ENCODE results near the gene PARD3.
"Not testable (repeated sequence)": the region's sequence is repeated elsewhere in the genome, so short reads cannot be mapped to it uniquely, and the experiment has no call there.

Gene PARD3

DNA sequence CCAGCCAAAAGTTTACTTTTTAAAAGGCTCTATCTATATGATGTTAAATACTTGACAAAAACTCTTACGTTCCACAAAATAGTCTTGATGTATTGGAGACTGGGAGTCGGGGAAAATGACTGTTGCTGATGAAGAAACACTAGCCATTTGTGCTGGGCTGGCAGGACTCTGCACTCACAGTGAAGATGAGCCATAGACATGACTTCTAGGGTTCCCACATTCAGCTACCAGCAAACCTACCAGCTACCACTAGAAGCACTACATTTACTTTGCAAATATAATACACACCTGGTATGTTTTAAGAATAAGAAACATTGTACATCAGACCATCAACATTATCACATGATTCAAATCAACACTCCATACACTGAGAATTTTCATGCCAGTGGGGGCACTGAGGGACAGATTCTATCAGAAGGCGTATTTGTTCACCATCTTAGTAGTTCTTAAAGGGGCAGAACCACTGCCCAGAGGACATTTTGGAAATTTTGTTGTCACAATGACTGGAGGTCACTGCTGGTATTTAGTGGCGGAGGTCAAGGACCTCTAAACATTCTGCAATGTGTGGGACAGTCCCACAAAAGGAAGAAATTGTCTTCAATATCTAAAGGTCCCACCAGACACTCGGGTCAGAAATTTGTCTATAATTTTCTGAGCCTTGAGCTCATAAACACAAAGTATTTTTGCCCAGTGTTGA is 52.3 kb downstream of the PARD3 start:
- DNase-seq, result no peak

DNA sequence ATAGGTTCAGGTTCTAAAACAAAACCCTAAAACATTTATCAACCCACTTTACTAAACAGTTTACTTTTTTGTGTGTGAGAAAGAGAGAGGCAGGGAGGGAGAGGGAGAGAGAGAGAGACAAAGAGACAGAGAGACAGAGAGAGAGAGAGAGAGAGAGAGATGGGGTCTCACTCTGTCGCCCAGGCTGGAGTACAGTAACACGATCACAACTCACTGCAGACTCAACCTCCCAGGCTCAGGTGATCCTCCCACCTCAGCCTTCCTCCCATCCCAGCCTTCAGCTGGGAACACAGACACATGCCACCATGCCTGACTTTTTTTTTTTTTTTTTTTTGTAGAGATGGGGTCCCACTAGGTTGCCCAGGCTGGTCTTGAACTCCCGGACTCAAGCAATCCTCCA is 52.9 kb downstream of the PARD3 start:
- DNase-seq, result no peak

DNA sequence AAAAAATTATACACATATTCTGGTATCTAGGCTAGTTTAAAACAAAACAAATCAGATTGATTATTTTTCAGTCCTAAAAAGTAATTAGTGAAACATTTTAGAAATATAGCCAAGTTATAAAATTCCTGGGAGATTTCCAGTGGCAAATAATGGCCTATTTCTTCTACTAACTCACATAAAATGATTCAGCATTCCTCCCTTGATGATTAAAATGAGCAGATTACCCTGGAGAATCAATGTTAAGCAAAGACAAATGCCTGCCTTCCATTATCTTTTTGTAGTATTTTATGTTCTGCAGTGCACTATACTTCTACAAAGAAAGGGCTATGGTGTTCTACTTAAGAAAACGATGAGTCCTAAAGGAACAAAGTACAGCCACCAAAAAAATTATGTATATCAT is 53.6 kb downstream of the PARD3 start:
- DNase-seq, result no peak

DNA sequence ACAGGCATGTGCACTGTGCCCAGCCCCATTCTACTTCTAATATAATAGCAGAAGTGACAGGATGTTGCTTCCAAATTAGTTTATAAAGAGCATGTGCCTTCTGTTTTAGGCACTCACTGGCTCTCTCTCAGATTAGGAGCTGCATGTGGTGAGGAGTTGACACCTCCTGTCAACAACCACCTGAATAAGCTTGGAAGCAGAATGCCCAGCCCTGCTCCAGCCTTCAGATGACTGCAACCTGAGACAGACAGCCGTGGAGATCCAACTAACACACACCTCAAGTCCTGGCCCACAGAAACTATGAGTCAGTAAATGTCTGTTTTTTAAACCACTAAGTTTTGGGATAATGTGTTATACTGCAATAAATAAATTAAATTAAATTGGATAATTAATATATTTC is 54.5 kb downstream of the PARD3 start:
- DNase-seq, result peak; percentile 29

DNA sequence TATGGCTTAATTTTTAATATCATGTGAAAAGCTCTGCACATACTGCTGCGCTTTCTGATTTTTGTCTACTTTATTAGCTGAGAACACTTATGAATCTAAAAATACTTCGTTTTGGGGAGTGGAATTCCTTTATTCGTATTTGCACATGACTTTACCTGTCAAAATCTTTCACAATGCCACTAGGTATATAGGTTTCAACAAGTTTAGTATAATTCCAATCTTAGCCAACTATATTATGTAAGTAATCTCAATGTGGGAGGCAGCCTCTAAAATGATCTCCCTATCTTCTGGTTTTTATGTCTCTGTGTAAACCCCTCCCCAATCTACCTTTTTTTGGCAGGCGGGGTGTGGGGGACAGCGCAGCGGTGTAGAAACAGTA is 55.3 kb downstream of the PARD3 start:
- no peak for DNase-seq

DNA sequence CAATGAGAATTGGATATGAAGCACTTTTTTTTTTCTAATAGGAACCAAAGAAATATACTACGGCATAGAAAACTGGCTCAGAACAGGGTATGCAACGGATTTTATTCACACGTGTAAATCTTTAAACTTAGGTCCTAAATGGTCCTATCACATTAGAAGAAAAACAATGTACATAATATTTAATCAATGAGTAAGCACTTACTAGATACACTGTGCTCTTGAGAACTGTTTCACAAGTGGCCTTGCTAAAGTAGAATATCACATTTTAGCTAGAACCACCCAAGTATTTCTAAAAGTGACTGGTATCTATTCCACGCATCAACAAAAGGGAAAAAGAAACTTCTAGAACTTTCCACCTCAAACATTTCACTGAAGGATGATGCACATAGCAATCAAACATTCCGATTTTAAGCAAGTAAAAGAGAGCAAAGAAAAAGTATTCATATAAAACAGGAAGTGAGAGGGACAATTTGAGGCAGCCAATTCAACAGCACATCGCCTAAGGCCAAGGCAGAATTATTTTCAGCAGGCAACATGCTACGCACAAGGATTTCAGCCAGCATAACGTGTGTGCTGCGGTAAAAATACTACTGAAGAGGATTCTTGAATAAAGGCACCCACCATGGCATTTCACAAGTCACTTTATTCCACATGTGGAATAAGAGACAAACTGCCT is 55.8 kb downstream of the PARD3 start:
- no peak for DNase-seq

DNA sequence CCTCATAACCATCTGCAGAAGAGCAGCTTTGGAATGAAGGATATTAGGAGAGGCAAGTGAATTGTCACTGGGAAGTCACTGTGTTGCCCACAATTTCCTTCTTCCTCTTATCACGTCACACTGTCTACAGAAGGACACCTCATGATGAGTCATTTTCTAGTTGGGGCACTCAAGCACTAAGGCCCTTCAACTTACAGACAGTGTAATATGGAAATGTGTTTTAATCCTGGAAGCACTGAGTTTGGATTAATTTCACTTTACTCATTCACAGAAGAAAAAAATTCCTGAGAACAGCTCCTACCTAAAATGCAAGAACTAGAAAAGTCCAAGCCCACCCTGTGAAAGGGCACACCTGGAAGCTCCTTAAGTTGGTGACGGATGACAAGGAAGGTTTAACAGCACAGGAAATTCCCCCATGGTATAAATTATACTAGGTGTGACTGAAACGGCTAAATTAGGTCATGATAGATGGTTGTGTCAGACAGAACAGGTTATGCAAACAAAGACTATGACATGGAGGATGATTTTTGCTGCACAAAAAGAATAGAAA is 56.6 kb downstream of the PARD3 start:
- DNase-seq, result no peak

DNA sequence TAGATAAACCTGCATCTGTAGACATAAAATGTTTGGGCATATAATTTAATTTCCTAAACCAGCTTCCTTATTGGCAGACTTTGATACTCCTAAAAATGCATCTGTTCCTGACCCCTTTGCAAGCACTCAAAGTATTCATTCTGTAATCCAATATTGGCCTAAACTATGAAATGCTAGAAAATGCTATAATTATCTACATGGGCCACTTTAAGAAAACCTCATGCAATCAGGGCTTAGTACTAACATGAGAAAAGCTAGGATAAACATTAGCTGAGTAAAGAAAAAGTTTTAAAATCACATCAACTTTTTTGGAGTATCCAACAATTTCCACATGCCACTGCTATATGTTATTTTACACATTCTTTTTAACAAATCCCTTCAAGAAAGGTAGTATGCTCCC is 57.2 kb downstream of the PARD3 start:
- DNase-seq, result no peak

DNA sequence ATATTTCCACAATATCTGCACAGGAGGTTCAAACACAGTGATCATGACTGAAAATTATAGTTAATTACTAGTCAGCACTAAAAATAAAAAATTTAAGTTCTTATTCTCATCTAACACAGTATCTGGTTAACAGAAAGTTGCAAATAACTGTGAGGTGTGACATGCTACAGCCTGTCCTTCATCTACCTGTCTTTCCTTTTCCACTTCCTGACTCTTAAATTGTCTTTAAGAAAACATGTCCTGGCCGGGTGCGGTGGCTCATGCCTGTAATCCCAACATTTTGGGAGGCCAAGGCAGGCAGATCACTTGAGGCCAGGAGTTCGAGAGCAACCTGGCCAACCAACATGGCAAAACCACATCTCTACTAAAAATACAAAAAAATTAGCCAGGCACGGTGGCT is 57.9 kb downstream of the PARD3 start:
- not testable (repeated sequence) for DNase-seq

DNA sequence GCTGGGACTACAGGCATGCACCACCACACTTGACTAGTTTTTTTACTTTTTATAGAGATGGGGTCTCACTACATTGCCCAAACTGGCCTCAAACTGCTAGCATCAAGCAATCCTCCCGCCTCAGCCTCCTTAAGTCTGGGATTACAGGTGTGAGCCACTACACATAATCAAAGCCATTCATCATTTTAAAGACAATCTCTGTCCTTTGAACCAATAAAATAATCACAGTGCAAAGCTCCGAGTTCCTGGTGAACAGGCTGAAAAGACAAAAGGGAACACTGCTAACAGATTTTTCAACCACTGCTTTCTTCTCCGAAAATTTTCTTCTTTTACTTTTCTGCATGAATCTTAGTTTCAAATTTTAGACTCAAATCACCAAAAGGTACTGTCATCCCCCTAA is 58.5 kb downstream of the PARD3 start:
- no peak for DNase-seq

DNA sequence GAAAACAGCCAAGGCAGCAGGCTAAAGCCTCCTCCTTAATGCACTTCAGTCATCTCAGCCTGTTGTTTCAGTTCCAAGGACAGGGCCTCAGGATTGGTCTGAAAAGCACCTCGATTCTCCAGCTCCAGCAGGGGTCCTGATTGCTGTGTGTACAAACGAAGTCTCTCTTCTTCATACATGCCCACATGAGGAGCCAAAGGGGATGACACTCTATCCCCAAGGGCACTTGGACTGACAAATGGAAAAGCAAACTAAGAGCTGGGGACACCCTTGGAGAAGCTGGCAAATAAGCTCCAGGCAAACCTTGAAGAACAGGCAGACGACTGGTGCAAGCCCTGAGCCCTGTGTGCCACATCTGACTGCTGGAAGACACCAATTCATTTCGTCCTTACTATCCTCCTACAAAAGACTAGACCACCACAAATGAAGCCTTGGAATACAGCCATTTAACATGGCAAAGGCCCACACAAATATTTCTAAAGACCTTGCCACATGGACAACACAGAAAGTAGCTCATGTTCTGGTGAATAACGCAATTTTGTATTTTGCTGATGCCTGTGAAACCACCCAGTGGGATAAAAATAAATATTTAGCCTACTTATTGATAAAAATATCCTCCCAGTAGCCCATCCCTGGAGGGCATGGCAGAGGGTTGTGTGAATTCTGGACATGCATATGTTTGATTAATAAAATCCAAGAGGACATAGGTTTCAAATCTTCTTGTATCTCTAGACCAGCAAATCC is 61.9 kb downstream of the PARD3 start:
- DNase-seq, result no peak

DNA sequence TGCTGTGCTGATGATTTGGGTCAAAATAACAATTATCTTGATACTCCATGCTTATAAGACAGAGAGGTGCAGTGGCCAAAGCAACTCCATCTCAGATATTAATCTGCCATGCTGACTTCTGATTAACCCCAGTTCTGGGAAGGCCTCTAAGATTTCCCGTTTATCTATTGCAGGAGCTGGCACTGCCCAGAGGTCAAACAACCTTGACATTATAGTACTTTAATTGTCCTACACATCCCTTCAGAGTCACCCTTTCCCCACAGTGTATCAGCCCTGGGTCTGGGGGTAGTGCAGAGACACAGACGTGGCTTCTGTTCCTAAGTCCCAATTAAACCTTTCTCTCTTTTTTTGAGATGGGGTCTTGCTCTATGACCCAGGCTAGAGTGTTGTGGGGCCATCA is 63.8 kb downstream of the PARD3 start:
- no peak for DNase-seq

DNA sequence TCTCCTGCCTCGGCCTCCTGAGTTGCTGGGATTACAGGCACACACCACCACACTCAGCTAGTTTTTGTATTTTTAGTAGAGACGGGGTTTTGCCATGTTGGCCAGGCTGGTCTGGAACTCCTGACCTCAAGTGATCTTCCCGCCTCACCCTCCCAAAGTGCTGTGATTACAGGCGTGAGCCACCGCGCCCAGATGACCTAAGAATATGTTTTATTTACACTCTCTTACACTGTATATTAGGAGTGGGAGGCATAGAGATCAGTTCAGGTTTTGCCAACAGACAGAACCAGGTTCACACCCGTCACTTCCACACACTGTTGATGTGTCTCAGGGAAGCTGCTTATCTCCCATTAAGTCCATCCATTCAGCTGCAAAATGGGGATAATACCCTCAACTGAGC is 64.3 kb downstream of the PARD3 start:
- peak; percentile 19 for DNase-seq

DNA sequence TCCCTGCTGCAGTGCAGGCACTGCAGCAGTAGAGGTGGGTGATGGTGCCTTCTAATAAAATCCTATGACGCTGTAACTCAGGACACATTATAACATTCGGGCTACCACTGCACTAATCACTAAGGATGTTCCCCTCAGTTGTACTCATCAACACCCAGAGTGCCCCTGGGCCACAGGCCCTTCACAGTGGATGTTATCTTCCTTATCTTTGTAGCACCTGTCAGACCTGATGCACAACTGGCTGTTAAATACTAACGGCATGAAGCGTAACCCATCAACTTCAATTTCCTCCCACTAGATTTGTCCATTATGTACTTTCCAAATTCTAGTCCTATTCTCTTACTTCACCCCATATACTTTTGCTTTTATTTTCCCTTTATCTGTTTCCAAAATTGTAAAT is 66.3 kb downstream of the PARD3 start:
- no peak for DNase-seq

DNA sequence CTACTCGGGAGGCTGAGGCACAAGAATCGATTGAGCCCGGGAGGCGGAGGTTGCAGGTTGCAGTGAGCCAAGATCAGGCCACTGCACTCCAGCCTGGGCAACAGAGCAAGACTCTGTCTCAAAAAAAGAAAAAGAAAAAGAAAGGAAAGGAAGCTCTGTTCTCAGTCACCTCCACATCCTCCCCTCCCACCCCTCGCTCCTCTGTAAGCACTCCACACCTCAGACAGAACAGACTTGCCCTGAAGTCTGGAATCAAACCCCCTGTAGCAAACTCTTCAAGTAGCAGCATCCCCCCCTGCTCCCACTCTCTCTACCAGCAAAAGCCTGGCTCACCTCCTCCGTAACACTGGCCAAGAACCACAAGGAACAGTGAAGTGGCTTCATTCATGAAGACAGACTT is 66.7 kb downstream of the PARD3 start:
- DNase-seq, result no peak

DNA sequence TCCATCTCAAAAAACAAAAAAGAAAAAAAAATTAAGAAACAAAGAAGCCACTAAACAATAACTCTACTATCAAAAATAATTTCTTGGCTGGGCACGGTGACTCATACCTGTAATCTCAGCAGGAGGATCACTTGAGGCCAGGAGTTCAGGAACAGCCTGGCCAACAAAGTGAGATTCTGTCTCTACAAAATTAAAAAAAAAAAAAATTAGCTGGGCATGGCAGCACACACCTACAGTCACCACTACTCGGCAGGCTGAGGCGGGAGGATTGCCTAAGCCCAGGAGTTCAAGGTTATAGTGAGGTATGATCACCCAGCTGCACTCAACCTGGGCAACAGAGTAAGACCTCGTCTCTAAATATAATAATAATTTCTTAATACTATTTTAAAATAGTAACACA is 69.0 kb downstream of the PARD3 start:
- no peak for DNase-seq

DNA sequence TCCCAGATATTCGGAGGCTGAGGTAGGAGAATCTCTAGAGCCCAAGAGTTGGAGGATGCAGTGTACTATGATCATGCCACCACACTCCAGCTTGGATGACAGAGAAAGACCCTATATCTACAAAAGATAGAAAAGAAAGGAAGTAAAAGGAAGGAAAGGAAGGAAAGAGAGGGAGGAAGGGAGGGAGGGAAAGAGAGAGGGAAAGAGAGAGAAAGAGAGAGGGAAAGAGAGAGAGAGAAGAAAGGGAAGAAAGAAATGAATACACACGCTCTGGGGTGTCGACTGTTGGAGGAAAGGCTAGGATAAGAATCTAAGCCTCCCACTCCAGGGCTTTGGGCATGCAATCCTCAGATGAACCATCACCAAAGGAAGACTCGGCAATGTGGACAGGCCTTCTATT is 69.9 kb downstream of the PARD3 start:
- no peak for DNase-seq

DNA sequence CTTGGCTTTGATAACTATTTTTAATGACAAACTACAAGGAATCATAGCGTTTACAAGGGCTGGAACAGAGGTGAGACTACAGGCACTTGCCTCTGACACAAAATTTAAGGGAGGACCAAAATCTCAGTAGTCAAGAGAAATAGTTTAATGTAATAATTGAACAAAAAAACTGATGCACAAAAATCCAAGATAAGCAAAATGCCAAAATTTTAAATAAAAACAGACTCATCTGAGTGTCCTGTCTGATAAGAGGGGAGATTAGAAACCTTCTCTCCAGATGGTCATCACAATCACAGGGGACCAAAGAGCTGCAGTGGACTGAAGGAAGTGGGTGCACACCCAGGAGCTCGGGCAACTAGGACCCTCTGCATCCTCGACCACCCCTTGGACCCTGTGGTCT is 70.5 kb downstream of the PARD3 start:
- DNase-seq, result no peak

DNA sequence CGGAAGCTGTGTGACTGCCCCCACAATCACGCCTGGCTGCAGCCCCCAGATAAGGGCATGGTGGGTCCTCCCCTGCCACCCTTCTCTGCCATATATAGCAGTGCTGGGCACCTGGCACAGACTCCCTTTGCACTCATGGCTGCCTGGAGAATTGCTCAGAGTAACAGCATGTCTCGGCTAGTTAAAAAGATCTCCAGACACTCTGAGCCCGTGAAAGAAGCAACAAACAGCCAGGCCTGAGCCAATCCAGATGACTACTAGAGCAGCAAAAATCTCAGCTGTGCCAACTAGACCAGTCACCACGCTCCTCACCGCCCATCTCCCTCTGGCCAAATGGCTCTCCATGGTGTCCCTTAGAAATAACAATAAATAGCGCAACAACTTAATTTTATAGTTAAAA is 71.3 kb downstream of the PARD3 start:
- DNase-seq, result no peak

DNA sequence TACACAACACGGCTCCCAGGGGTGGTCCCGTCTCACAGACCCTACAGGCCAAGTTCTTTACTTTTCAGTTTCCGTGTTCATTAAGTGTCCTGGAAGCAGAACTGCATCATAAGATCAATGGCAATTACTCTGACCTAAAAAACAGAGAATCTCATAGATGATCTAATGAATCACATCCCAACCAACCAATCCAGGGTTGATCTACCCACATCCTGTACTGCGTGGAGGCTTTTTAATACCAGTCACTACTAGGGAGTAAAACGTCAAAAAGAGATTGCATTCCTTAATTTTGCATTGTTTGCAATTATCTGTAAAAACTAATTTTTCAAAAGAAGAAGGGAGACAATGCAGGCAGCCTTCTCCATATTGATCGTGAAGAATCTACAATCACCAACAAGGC is 72.6 kb downstream of the PARD3 start:
- DNase-seq, result no peak

DNA sequence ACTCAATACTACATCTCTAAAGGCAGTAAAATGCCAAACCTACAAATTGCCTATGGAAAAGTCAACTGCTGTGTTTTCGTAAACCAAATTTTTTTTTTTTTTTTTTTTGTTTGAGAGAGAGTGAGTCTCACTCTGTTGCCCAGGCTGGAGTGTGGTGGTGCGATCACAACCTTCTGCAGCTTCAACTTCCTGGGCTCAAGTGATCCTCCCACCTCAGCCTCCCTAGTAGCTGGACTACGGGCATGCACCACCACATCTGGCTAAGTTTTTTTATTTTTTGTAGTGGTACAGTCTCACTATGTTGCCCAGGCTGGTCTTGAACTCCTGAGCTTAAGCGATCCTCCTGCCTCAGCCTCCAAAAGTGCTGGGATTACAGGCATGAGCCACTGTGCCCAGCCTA is 74.0 kb downstream of the PARD3 start:
- DNase-seq, result not testable (repeated sequence)

DNA sequence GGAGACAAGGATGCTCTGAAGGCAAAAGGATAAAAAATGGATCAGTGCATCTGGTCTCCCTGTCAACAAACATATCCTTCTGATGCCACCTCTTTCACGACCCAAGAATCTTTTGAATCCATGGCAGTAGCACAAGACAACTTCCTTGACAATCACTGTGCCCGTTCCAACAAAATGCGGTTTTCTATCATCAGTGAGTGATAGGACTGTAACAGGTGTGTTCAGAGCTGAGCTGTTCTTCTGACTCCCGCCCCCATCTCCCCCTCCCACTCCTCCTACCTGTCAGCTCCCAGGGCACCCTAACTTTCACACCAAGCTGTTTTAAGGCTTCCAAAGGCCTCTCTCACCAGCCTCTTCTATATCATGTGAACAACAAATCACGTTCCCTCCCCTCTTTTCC is 74.8 kb downstream of the PARD3 start:
- DNase-seq, result no peak

DNA sequence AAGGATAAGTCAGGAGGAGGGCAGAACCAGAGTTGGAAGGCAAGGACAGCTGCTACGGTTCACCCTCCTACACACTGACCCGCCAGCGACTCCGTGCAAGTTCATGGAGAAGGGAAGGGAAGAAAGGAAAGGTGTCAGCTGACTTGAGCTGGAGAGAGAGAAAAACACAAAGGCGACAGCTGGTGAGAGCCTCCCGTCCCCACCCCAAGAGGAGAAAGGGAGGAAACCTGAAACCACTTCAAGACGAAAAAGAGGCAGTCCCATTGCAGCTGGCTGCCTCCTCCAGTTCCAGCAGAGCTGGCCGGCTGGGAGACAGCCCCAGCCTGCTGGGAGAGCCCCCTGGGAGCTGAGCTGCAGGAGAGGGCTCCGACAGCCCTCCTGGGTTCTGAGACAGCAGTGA is 75.2 kb downstream of the PARD3 start:
- DNase-seq, result peak; percentile 95

DNA sequence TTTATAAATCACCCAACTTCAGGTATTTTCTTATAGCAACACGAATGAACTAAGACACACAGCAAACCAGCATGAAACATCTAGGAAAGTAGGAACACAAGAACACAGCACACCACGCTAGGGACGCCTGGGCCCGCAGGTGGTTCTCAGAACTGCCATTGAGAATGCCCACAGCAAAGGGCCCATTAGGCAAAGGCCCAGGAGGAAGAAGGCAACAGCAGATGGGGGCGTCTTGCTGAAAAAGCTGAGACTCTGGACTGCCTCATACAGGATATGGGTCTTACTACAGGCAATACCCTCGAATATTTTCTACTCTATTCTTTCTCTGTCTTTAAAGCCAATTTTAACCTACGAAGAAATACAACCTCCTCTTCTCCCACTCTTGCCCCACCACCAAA is 77.3 kb downstream of the PARD3 start:
- DNase-seq, result peak; percentile 43
